Activated CD4-positive, alpha-beta T cell treated with anti-CD3 and anti-CD28 coated beads for 36 hours (primary cell): ENCODE measurements around the gene PINLYP. TPM values are rescaled to one million over a fixed set of nuclear protein-coding genes. Genes with fewer than 3 reads are reported as not detected.

Source experiments
- ATAC-seq: fragments of 200-7000 bp; cut with Tn5 transposase; one replicate; pipeline ENCODE4 v1.10.0; 2021; ENCODE audit warnings: mild to moderate bottlenecking, moderate library complexity
- CTCF ChIA-PET: fragments of 350-600 bp; sonication (Branson Sonifier 250); formaldehyde crosslinking; loops from one replicate; lab custom pipeline; 2021; ENCODE audit warnings: antibody characterized with exemption; lab: Charles Lee
- POLR2A ChIA-PET: fragments of 350-600 bp; sonication (Branson Sonifier 250); formaldehyde crosslinking; loops from one replicate; lab custom pipeline; 2021; ENCODE audit warnings: antibody characterized with exemption, inconsistent platforms; lab: Charles Lee
- DNase-seq: peaks from one replicate; pipeline ENCODE4 v3.0.0-alpha.2; 2020
- H3K27ac Mint-ChIP-seq: one replicate; pipeline ENCODE4 v1.8.0; 2021; ENCODE audit warnings: mixed read lengths
- H3K27me3 Mint-ChIP-seq: one replicate; pipeline ENCODE4 v1.8.0; 2021; ENCODE audit warnings: mixed read lengths
- H3K36me3 Mint-ChIP-seq: one replicate; pipeline ENCODE4 v1.8.0; 2021; ENCODE audit warnings: low read depth, mixed read lengths
- H3K4me1 Mint-ChIP-seq: one replicate; pipeline ENCODE4 v1.8.0; 2021; ENCODE audit warnings: mixed read lengths
- H3K4me3 Mint-ChIP-seq: one replicate; pipeline ENCODE4 v1.8.0; 2021; ENCODE audit warnings: mild to moderate bottlenecking, moderate library complexity, mixed read lengths
- H3K9me3 Mint-ChIP-seq: one replicate; pipeline ENCODE4 v1.8.0; 2021; ENCODE audit warnings: low read depth, mixed read lengths
- intact Hi-C, 2 experiments: fragments of 100-400 bp; cut with DNase I in 1 of 2; cut with micrococcal nuclease in 1 of 2; formaldehyde crosslinking; loops; one replicate each; pipeline versions ENCODE4 v1.14.2 to v1.15.1; 2022 to 2024; cut with DNase I, micrococcal nuclease
- total RNA-seq, 2 experiments: library from RNA; stranded (reverse); gene quantifications; one replicate each; pipeline ENCODE4 v1.2.3, GENCODE V29; 2021

PINLYP gene
- 1 to 10 TPM; 3.5 to 3.6 TPM for total RNA-seq

DNA sequence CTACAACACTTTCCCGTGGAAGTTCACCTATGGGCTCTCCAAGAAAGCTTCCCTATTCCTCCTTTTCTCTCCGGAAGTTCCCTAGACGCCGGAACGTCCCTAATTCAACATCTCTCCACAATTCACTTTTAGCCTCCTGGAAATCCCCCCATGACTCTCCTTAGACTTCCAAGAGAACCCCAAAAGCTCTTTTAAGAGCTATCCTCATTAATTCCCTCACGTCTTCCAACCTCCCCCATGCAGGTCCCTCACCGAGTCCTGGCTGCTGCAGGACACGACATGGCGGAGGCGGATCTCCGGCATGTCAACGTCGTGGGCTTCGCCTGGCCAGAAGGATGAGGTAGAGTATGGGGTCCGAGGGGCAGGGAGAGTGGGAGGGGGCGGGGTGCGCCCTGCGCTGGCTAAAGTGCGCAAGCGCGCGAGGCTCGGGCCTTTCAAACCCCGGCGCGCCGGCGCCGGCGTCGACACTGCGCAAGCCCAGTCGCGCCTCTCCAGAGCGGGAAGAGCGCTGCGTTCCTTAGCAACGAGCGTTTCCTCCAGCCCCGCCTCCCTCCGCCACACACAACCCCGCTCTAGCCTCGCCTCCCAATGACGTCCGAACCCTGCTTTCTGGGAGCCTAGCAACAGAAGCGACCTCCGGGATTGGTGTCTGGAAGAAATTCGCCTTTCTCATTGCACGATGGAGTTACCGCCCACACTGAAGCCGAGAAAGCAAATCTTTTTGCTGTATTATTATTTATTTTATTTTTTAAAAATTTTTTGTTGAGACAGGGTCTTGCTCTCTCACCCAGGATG is at the start of gene PINLYP, which contains the start of gene XRCC1:
Gene PINLYP, plus strand, starts transcription at position 646 of the 795 bp plus-strand sequence. CDS start 1,391 bp downstream, outside the sequence.
Gene XRCC1, minus strand, starts transcription at position 372 of the 795 bp plus-strand sequence. Its CDS starts 69 bp downstream, at position 303.
- Mint-ChIP-seq H3K27ac (peak within 1 kb of the TSS; percentile 94), H3K27me3 (no peaks in the 10 kb centered on the region), H3K9me3 (no peaks in the 10 kb centered on the region), H3K4me1 (peaks cover 41% of the 10 kb centered on the region), H3K36me3 (peaks cover 2% of the 10 kb centered on the region), H3K4me3 (peak within 1 kb of the TSS; percentile 87)
- ATAC-seq (peak; percentile 99), DNase-seq (peak; percentile 99)
- intact Hi-C loops = loop anchor here (1.0 to 2.0 kb wide), 9 partner anchors 13 to 179 kb away; partner anchors contain the start of genes IRGQ (in 2 of the 2), ZNF428 (in 2 of the 2), ZNF576 (in 2 of the 2) and PHLDB3 (in 1 of the 2)
- CTCF ChIA-PET = interaction anchor here (0.7 to 3.5 kb wide), 7 partner anchors 19 to 128 kb away, joined by 3 to 33 read pairs (median 5); partner anchors contain the start of genes IRGQ and ZNF576
- POLR2A ChIA-PET = interaction anchor here (0.6 to 1.8 kb wide), 4 partner anchors 21 to 85 kb away, joined by 3 to 9 read pairs (median 5); partner anchors contain the start of genes IRGQ and ZNF576

DNA sequence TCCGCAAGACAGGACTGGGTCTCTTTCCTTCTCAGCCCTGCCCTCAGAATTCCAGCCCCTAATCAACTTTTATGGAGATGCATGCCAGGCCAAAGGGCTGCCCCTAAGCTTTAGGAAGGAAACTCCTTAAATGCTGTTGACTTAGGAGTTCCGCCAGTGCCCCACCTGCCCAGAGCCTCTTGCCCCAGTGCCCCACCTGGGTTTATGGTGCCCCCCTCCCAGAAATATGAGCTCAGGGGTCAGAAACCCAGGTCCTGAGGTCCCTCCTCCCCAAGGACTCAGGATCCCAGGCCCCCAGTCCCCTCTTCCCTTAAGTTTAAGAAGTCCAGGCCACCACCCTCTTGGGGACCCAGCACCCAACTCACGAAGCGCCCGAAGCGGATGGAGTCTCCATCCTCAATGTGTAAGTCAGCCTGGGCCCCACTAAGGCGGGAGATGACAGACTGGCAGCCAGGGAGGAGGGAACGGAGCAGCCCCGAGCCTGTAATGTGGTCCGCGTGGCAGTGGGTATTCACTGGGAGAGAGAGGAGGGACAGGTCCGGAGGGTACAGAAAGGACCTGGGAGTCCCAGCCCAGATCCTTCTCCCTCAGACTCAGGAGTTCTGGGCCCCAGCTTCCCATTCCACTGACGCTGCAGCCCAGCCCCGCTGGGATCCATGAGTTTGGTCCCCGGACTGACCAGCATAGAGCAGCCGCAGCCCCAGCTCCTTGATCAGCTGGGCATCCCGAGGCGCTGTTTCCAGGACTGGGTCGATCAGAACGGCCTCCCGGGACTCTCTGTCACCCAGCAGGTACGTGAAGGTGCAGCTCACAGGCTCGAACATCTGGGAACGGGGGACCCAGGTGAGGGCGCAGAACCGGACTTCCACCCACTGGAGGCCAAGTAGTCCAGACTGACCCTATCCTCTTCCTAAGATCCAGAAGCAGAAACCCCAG is 49.5 kb upstream of the PINLYP start:
- no peaks in the 10 kb centered on the region for H3K27me3 Mint-ChIP-seq
- ATAC-seq (peak; percentile 16), DNase-seq (peak; percentile 65)
- peak overlapping the region; percentile 92 for H3K4me3 Mint-ChIP-seq
- POLR2A ChIA-PET = interaction anchor here (1.0 to 1.4 kb wide), 3 partner anchors 63 to 70 kb away, joined by 4 to 8 read pairs (median 5); partner anchors contain the start of genes IRGQ and ZNF576
- H3K4me1 Mint-ChIP-seq = peaks cover 22% of the 10 kb centered on the region
- no peaks in the 10 kb centered on the region for H3K9me3 Mint-ChIP-seq
- CTCF ChIA-PET = interaction anchor here (0.6 to 3.7 kb wide), 9 partner anchors 22 to 489 kb away, joined by 3 to 21 read pairs (median 4); partner anchors contain the start of genes IRGQ and PHLDB3
- H3K27ac Mint-ChIP-seq = peak overlapping the region; percentile 94
- intact Hi-C loops = loop anchor here (1.0 to 10.0 kb wide), 6 partner anchors 37 to 1101 kb away; partner anchors contain the start of genes KCNN4 (in 2 of the 2), IRGQ (in 1 of the 2), LIPE (in 1 of the 2) and ZNF576 (in 1 of the 2)
- peaks cover 8% of the 10 kb centered on the region for H3K36me3 Mint-ChIP-seq

DNA sequence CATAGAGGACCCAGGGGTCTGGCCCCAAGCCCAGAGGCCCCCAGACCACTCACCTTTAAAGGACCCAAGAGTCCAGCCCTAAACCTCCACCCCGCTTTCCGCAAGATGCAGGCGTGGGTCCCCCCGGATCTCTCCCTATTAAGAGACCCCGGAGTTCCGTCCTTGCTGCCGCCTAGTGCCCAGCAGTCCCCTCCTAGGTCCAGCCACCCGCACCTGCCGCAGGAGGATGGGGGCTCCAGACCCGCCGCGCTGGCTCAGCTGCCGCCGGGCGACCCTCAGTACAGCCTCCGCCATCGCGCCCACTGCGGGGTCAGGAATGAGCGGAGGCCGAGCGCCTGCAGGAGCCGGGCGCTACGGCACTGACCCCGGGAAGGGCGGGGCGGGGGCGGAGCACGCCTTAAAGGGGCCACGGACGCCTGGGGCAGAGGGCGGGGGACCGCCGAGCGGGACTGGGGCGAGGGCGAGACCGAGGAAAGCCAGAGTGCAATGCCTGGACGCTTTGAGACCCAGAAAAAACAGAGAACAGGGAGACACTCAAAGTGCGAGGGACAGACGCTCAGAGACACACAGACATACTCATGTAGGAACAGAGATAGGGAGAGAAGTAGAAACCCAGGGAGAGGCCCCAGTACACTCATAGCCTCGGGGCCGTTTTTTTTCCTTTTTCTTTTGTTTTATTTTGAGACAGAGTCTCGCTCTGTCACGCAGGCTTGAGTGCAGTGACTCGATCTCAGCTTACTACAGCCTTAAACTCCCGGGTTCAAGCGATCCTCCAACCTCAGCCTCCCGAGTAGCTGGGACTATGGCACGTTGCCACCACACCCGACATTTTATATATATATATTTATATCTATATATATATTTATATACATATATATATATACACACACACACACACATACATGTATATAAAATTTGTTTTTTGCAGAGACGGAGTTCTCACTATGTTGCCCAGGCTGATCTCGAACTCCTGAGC is 48.4 kb upstream of the PINLYP start, which contains the start of gene ETHE1:
Gene ETHE1, minus strand, starts transcription at position 318 of the 976 bp plus-strand sequence. Its CDS starts 24 bp downstream, at position 294.
- CTCF ChIA-PET = interaction anchor here (0.7 to 3.7 kb wide), 9 partner anchors 8 to 488 kb away, joined by 3 to 21 read pairs (median 5); partner anchors contain the start of gene IRGQ
- H3K27ac Mint-ChIP-seq = peak within 1 kb of the TSS; percentile 94

DNA sequence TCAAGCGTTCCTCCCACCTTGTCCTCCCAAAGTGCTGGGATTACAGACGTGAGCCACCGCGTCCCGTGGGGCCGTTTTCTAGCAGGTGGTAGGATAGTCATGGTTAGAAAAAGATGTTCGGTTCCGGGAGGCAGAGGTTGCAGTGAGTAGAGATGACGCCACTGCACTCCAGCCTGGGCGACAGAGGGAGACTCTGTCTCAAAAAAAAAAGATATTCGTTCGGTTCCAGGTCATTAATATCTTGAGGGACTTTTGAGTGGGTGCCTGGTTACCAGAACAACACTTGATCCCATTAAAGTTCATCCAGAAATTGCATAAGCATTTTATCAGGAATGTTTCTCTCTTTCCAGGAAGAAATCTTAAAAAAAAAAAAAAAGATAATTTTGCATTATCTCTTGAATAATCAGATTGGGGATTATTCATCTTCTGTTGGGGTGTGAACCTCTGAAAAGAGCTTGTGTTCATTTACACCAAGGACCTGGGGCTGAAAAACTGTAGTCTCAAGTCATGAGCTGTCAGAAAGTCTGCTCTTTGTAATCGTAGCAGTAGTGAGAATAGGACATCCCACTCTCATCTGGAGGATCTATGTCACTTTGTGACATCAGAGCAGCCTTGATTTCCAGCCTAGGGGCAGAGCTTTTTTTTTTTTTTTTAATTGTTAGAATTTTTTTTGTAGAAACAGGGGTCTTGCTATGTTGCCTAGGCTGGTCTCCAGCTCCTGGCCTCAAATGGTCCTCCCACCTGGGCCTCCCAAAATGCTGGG is 47.6 kb upstream of the PINLYP start:
- H3K4me1 Mint-ChIP-seq = peaks cover 27% of the 10 kb centered on the region
- H3K4me3 Mint-ChIP-seq = peak overlapping the region; percentile 92
- peak overlapping the region; percentile 70 for H3K27ac Mint-ChIP-seq
- H3K27me3 Mint-ChIP-seq = no peaks in the 10 kb centered on the region
- ATAC-seq = peak; percentile 23
- peaks cover 3% of the 10 kb centered on the region for H3K36me3 Mint-ChIP-seq
- DNase-seq = peak; percentile 27
- ChIA-PET CTCF (interaction anchor here (0.6 to 2.1 kb wide), 13 partner anchors 8 to 679 kb away, joined by 3 to 13 read pairs (median 4); partner anchors contain the start of genes IRGQ and ZNF576), POLR2A (interaction anchor here (0.6 to 1.5 kb wide), 15 partner anchors 9 to 1658 kb away, joined by 3 to 11 read pairs (median 4); partner anchors contain the start of gene PLAUR)
- intact Hi-C loops = loop anchor here (1.0 to 10.0 kb wide), 9 partner anchors 24 to 1103 kb away; partner anchors contain the start of genes KCNN4 (in 2 of the 2), IRGQ (in 1 of the 2), LIPE (in 1 of the 2) and PHLDB3 (in 1 of the 2)
- H3K9me3 Mint-ChIP-seq = no peaks in the 10 kb centered on the region

More for the DNA sequence above, 48.4 kb upstream of the PINLYP start, which contains the start of gene ETHE1:
- H3K4me1 Mint-ChIP-seq = peaks cover 22% of the 10 kb centered on the region
- intact Hi-C loops = loop anchor here (1.0 to 10.0 kb wide), 9 partner anchors 23 to 1102 kb away; partner anchors contain the start of genes KCNN4 (in 2 of the 2), IRGQ (in 1 of the 2), LIPE (in 1 of the 2) and PHLDB3 (in 1 of the 2)
- H3K9me3 Mint-ChIP-seq = no peaks in the 10 kb centered on the region
- no peaks in the 10 kb centered on the region for H3K27me3 Mint-ChIP-seq
- peak within 1 kb of the TSS; percentile 92 for H3K4me3 Mint-ChIP-seq
- POLR2A ChIA-PET = interaction anchor here (0.7 to 1.0 kb wide), 2 partner anchors 69 to 1657 kb away, joined by 3 to 4 read pairs; partner anchors contain the start of genes IRGQ and ZNF576
- DNase-seq = peak; percentile 87
- ATAC-seq = peak; percentile 70
- peaks cover 6% of the 10 kb centered on the region for H3K36me3 Mint-ChIP-seq

DNA sequence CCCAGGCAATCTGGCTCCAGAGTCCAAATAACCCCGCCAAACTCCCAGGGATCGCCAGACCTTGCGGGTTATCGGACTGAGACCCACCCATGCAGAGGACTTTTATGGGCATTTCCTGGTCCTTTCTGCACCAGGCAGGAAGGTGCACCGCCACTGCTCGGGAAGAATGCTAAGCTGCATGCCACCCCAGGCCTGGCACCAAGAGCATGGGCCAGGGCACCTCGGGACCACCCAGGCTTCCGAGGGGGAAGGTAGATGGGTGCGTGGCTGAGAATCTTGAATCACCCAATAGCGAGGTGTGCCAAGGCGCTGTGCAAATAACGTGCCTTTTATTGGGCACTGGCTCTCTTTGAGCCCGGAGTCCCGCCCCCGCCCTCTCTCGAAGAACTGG is 43.0 kb upstream of the PINLYP start:
- Mint-ChIP-seq H3K36me3 (peaks cover 9% of the 10 kb centered on the region), H3K4me1 (peaks cover 24% of the 10 kb centered on the region), H3K4me3 (peak overlapping the region; percentile 83), H3K27ac (peak overlapping the region; percentile 92), H3K9me3 (no peaks in the 10 kb centered on the region), H3K27me3 (no peaks in the 10 kb centered on the region)
- peak; percentile 11 for ATAC-seq
- intact Hi-C loops = loop anchor here in 1 of 2 experiments (2.0 kb wide), 1 partner anchor 64 kb away; the partner anchor contains the start of genes IRGQ and ZNF576
- ChIA-PET POLR2A (interaction anchor here (0.6 to 0.8 kb wide), 3 partner anchors 22 to 469 kb away, joined by 3 to 6 read pairs (median 3); no protein-coding TSS in a partner anchor), CTCF (interaction anchor here (0.6 to 4.1 kb wide), 9 partner anchors 12 to 277 kb away, joined by 3 to 24 read pairs (median 6); no protein-coding TSS in a partner anchor)
- DNase-seq = no peak

DNA sequence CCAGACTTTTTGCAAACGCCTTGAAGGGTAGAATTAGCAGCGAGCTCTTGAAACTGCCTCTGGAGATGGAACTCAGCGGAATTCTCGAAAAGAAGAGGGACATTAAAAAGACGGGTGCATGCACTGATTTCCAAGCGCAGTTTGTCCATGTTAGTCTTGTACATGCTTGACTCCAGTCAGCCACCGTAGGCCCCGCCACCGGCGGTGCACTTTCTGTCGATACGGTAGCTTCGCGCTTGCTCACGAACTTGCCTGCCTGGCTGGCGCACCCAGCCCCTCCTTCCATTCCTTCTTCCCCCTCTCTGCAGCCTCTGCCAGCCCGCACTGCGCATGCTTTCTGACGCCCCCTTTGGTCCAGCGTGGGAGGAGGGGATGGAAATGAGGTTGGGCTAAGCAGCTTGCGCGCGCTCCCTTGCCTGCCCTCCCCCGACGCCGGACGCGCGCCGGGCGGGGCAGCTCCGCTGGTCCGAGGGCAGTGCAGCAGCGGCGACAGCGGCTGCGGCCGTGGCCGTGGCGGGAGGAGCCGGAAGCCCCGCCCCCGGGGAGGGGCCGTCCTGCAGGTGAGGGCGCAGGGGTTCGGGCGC is 42.5 kb upstream of the PINLYP start, which contains the start of gene ZNF575:
Gene ZNF575, plus strand, starts transcription at position 227 of the 584 bp plus-strand sequence. CDS start 1,235 bp downstream, outside the sequence.
- CTCF ChIA-PET = interaction anchor here (0.6 to 4.1 kb wide), 8 partner anchors 13 to 277 kb away, joined by 3 to 24 read pairs (median 8); no protein-coding TSS in a partner anchor
- H3K9me3 Mint-ChIP-seq = no peaks in the 10 kb centered on the region
- ATAC-seq (peak; percentile 57), DNase-seq (peak; percentile 95)
- POLR2A ChIA-PET = interaction anchor here (0.6 to 2.2 kb wide), 6 partner anchors 8 to 469 kb away, joined by 3 to 6 read pairs (median 4); partner anchors contain the start of genes IRGQ and ZNF576
- peak within 1 kb of the TSS; percentile 83 for H3K4me3 Mint-ChIP-seq
- peaks cover 20% of the 10 kb centered on the region for H3K4me1 Mint-ChIP-seq
- no peaks in the 10 kb centered on the region for H3K27me3 Mint-ChIP-seq
- H3K27ac Mint-ChIP-seq = peak within 1 kb of the TSS; percentile 97
- intact Hi-C loops = loop anchor here (1.0 to 2.0 kb wide), 9 partner anchors 29 to 221 kb away; partner anchors contain the start of genes IRGQ (in 2 of the 2), PHLDB3 (in 2 of the 2), ZNF576 (in 2 of the 2) and PINLYP (in 1 of the 2)
- peaks cover 11% of the 10 kb centered on the region for H3K36me3 Mint-ChIP-seq

DNA sequence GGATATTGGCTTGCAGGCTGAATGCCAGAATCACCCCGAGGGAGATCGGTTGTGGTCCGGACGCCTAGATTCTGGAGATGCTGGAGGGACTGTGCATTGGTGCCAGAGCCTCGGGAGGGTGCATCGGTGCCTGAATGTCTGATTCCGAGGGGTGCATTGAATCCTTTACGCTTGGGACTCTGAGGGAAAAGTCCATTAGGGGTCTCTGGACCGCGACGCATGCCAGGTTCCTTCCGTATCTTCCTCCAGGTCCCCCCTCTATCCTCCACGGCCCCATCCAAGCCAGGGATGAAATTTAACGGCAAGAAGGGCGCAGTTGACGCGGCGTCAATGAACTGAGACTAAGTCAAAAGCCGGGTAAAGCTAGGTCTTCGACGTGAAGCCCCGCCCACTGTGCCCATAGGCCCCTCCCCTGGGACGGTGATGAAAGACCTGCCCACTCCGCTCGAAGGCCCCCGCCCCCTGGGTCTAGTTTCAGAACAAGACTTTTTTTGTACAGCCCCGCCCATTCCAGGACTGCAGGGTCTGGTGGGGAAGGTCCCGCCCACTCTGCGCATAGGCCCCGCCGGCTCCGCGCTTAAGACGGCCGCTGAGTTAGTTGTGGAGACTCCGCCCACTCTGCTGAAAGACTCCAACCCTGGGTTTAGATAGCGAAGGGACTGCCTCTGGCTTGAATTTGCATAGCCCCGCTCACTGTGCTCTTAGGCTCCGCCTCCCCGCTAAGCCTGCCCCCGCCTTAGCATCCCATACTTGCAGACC is 41.9 kb upstream of the PINLYP start:
- Mint-ChIP-seq H3K27ac (peak overlapping the region; percentile 97), H3K4me1 (peaks cover 17% of the 10 kb centered on the region), H3K27me3 (no peaks in the 10 kb centered on the region), H3K4me3 (peak overlapping the region; percentile 83), H3K36me3 (peaks cover 17% of the 10 kb centered on the region), H3K9me3 (no peaks in the 10 kb centered on the region)
- DNase-seq = peak; percentile 99
- intact Hi-C loops = loop anchor here (1.0 to 2.0 kb wide), 9 partner anchors 29 to 221 kb away; partner anchors contain the start of genes IRGQ (in 2 of the 2), PHLDB3 (in 2 of the 2), ZNF576 (in 2 of the 2) and PINLYP (in 1 of the 2)
- peak; percentile 87 for ATAC-seq
- ChIA-PET CTCF (interaction anchor here (0.6 to 4.1 kb wide), 8 partner anchors 14 to 276 kb away, joined by 3 to 24 read pairs (median 8); no protein-coding TSS in a partner anchor), POLR2A (interaction anchor here (0.6 to 2.2 kb wide), 5 partner anchors 9 to 62 kb away, joined by 4 to 6 read pairs (median 5); partner anchors contain the start of genes IRGQ and ZNF576)
